HUES64 (cell line): Measurements from ENCODE around the gene ASMTL.
"Not testable (repeated sequence)": the region's sequence is repeated elsewhere in the genome, so short reads cannot be mapped to it uniquely, and the experiment has no call there.

Experiments
- H3K27ac ChIP-seq: 2 replicates; pipeline ENCODE4 v1.7.0; 2013; ENCODE audit warnings: low read depth, low read length, inconsistent platforms
- H3K27me3 ChIP-seq: 2 replicates; pipeline ENCODE4 v1.6.1; 2013; ENCODE audit warnings: mild to moderate bottlenecking, low read length; ENCODE audit not compliant: insufficient read depth
- H3K36me3 ChIP-seq: 2 replicates; pipeline ENCODE4 v1.6.1; 2013; ENCODE audit warnings: mild to moderate bottlenecking, low read length; ENCODE audit not compliant: insufficient read depth
- H3K4me1 ChIP-seq: 2 replicates; pipeline ENCODE4 v1.6.1; 2013; ENCODE audit warnings: mild to moderate bottlenecking, low read length, moderate library complexity; ENCODE audit not compliant: insufficient read depth
- H3K4me3 ChIP-seq: 2 replicates; pipeline ENCODE4 v1.5.1; 2013; ENCODE audit warnings: mild to moderate bottlenecking, low read length, moderate library complexity
- H3K9ac ChIP-seq: 2 replicates; pipeline ENCODE4 v1.6.1; 2013; ENCODE audit warnings: mild to moderate bottlenecking, low read depth, low read length
- H3K9me3 ChIP-seq: 2 replicates; pipeline ENCODE4 v1.6.1; 2013; ENCODE audit warnings: low read depth, low read length; ENCODE audit not compliant: insufficient read depth
- WGBS: fragments of 150-250, 120-280 bp; methylation state at CpG from one replicate; pipeline ENCODE4 v1.1.7; 2013; ENCODE audit warnings: missing lambda C conversion rate; 5-methylcytosine and 5-hydroxymethylcytosine counted together

ASMTL gene

DNA sequence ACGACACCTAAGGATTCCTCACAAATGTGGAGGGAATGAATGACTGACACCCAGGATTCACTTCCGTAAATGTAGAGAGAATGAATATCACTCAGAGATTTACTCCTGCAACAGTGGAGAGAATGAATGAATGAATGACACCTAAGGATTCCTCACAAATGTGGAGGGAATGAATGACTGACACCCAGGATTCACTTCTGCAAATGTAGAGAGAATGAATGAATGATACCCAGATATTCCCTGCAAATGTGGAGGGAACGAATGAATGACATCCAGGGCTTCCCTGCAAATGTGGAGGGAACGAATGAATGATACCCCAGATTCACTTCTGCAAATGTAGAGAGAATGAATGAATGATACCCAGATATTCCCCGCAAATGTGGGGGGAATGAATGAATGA is 36.6 kb upstream of the ASMTL start:
- H3K4me3 ChIP-seq, H3K27ac ChIP-seq, H3K36me3 ChIP-seq, H3K4me1 ChIP-seq, H3K9ac ChIP-seq, H3K27me3 ChIP-seq, H3K9me3 ChIP-seq: not testable (repeated sequence)
- WGBS: 69% methylated on average over 2 of the region's 5 CpGs

DNA sequence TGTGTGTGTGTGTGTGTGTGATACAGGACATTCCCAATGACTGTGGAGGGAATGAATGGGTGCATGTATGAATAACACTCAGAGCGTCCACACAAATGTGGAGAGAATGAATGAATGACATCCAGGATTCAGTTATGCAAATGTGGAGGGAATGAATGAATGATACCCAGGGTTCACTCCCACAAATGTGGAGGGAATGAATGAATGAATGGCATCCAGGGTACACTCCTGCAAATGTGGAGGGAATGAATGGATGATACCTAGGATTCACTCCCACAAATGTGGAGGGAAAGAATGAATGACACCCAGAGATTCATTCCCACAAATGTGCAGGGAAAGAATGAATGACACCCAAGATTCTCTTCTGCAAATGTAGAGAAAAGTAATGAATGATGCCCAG is 36.0 kb upstream of the ASMTL start:
- no peaks in the 10 kb centered on the region for H3K27me3 ChIP-seq
- no peak overlapping the region for H3K4me3 ChIP-seq
- no peak overlapping the region for H3K27ac ChIP-seq
- 92% methylated on average over 1 of the region's 1 CpG for WGBS
- H3K36me3 ChIP-seq: no peaks in the 10 kb centered on the region
- no peak overlapping the region for H3K9ac ChIP-seq
- no peaks in the 10 kb centered on the region for H3K4me1 ChIP-seq
- no peaks in the 10 kb centered on the region for H3K9me3 ChIP-seq

DNA sequence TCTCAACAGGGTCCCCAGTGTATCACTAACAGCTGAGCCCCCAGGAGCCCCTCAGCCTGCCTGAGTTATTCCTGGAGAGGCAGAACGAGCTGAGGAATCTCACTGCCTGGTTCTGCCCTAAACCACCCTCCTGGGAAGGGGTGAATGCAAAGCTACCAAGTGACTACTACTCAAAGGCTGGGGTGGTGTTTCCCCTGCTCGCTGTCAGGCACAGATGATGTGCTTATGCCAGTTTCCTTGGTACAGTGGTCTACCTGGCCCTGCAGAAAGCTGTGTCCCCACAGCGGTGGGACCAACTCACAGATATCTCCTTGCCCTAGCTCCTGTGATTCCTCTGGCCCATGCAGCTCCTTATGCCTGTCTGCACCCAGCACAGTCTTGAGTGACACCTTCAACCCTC is 35.4 kb upstream of the ASMTL start:
- Histone ChIP-seq H3K27me3 (no peaks in the 10 kb centered on the region), H3K4me1 (no peaks in the 10 kb centered on the region), H3K9ac (no peak overlapping the region), H3K9me3 (no peaks in the 10 kb centered on the region), H3K27ac (no peak overlapping the region), H3K4me3 (no peak overlapping the region), H3K36me3 (no peaks in the 10 kb centered on the region)
- 86% methylated on average over 3 of the region's 3 CpGs for WGBS

DNA sequence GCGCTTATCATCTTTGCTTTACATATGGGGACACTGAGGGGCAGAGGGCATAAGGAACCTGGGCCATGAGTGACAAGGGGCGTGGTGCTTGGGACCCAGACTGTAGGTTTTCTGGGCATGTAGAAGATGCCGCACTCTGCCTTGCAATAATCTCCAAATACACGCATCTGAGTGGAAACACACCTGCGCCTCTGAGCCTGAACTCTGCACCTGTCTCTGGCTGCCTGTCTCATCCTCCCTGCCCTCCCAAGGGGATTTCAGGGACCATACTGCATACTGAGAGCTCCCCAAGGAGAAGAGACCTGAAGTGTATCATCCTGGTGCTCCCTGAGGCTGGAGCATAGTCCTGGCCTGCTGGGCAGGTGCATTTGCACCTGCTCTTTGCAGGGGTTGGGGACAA is 34.7 kb upstream of the ASMTL start:
- no peak overlapping the region for H3K27ac ChIP-seq
- H3K36me3 ChIP-seq: no peaks in the 10 kb centered on the region
- WGBS: 93% methylated on average over 5 of the region's 5 CpGs
- no peaks in the 10 kb centered on the region for H3K4me1 ChIP-seq
- no peak overlapping the region for H3K4me3 ChIP-seq
- no peaks in the 10 kb centered on the region for H3K27me3 ChIP-seq
- H3K9me3 ChIP-seq: no peaks in the 10 kb centered on the region
- H3K9ac ChIP-seq: no peak overlapping the region

DNA sequence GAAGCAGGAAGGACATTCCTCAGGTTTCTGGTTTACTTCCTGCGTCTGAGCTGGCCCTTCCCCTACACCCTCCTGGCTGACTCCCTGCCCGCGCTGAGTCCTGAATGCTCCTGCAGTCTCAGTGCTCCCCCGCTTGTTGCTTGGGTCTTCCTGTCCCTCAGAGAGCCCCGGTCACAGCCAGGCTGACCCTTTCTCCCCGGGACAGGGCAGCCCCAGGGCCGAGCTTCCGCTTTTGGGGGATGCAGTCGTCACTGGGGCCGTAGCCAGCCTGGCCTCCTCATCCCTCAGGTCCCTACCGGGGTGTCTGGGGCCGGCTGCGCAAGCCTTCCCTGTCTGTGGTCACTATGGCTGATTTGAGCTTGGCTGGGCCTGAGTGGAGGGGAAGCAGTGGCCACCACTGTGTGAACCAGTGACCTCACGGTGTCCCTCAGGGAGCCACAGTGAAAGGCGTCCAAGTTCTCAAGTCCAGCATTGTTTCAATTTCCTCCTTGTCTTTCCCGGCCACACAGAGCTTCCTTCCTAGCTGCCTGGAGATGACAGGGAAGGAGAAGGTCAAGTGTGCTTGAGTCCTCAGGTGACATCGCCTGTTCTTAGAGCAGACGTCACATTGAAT is 34.1 kb upstream of the ASMTL start:
- 80% methylated on average over 18 of the region's 18 CpGs for WGBS
- Histone ChIP-seq H3K4me3 (no peak overlapping the region), H3K27me3 (no peaks in the 10 kb centered on the region), H3K27ac (no peak overlapping the region), H3K36me3 (no peaks in the 10 kb centered on the region), H3K9me3 (no peaks in the 10 kb centered on the region), H3K9ac (no peak overlapping the region), H3K4me1 (no peaks in the 10 kb centered on the region)

DNA sequence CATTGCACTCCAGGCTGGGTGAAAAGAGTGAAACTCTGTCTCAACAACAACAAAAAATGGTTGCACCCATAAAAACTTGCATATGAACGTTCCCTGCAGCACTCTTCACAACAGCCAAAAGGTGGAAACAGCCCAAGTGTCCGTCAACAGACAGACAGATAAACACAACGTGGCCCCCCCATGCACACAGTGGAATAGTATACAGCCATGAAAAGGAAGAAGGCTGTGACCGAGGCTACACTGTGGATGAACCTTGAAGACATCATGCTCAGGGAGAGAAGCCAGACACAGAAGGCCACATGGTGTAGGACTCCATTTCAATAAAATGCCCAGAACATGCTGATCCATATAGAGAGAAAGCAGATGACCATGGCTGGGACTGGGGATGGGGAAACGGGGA is 33.5 kb upstream of the ASMTL start:
- no peaks in the 10 kb centered on the region for H3K27me3 ChIP-seq

DNA sequence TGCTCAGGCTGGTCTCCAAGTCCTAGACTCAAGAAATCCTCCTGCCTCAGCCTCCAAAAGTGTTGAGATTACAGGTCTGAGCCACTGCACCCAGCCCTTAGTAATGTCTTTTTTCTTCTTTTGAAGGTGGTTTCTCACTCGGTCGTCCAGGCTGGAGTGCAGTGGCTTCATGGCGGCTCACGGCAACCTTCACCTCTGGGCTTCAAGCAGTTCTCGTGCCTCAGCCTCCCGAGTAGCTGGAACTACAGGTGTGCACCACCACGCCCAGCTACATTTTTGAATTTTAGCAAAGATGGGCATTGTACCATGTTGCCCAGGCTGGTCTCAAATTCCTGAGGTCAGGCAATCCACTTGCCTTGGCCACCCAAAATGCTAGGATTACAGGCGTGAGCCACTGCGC is 32.3 kb upstream of the ASMTL start:
- Histone ChIP-seq H3K27me3 (no peaks in the 10 kb centered on the region), H3K4me3 (no peak overlapping the region), H3K9ac (no peak overlapping the region), H3K36me3 (no peaks in the 10 kb centered on the region), H3K4me1 (peaks cover 5% of the 10 kb centered on the region; the same call in 1 of the 2 replicates), H3K27ac (no peak overlapping the region), H3K9me3 (no peaks in the 10 kb centered on the region)
- WGBS: 92% methylated on average over 9 of the region's 9 CpGs

More for the DNA sequence above, 33.5 kb upstream of the ASMTL start:
- WGBS: 89% methylated on average over 5 of the region's 5 CpGs
- Histone ChIP-seq H3K4me3 (no peak overlapping the region), H3K9ac (no peak overlapping the region), H3K27ac (no peak overlapping the region), H3K36me3 (no peaks in the 10 kb centered on the region), H3K9me3 (no peaks in the 10 kb centered on the region), H3K4me1 (peaks cover 5% of the 10 kb centered on the region; the same call in 1 of the 2 replicates)

DNA sequence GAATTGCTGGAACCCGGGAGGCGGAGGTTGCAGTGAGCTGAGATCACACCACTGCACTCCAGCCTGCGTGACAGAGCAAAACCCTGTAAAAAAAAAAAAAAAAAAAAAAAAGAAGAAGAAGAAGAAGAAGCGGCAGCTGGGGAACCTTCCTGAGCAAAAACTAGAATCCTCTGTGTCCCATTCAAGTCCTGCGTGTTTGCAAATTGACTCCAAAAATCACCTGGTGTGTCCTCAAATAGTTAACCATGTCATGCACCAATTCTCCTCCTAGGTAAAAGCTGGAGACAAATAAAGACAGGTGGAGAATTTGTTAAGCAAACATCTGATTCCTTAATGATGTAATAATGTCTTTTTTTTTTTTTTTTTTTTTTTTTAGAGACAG is 31.9 kb upstream of the ASMTL start:
- Histone ChIP-seq H3K9ac (no peak overlapping the region), H3K27ac (no peak overlapping the region), H3K9me3 (no peaks in the 10 kb centered on the region), H3K27me3 (no peaks in the 10 kb centered on the region), H3K36me3 (no peaks in the 10 kb centered on the region), H3K4me3 (no peak overlapping the region), H3K4me1 (peaks cover 5% of the 10 kb centered on the region; the same call in 1 of the 2 replicates)
- WGBS: 92% methylated on average over 5 of the region's 5 CpGs

DNA sequence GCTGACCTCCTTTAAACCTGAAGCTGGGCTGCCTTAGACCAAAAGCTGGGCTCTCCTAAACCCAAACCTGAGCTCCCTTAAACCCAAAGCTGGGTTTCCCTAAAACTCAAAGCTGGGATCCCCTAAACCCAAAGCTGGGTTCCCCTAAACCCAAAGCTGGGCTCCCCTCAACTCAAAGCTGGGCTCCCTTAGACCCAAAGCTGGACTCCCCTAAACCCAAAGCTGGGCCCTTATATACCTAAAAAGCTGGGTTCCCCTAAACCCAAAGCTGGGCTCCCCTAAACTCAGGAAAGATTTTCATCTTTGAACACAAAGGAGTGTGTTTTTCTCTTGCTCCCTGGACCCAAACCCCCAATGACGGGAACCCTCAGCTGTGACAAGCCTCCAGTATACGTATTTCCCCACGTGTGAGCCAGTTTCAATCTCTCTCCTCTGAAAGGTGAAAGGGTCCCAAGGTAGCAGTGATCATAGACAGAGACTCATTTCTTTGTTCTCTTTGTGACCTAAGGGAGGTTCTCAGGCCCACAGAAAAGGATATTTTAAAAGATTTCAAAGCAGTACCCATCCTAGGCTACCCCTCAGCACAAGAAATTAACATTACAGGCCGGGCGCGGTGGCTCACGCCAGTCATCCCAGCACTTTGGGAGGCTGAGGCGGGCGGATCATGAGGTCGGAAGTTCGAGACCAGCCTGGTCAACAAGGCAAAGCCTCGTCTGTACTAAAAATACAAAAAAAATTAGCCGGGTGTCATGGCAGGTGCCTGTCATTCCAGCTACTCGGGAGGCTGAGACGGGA is 31.3 kb upstream of the ASMTL start:
- no peak overlapping the region for H3K4me3 ChIP-seq
- no peaks in the 10 kb centered on the region for H3K9me3 ChIP-seq
- no peaks in the 10 kb centered on the region for H3K36me3 ChIP-seq
- no peak overlapping the region for H3K9ac ChIP-seq
- no peaks in the 10 kb centered on the region for H3K27me3 ChIP-seq
- peaks cover 5% of the 10 kb centered on the region; the same call in 1 of the 2 replicates for H3K4me1 ChIP-seq
- H3K27ac ChIP-seq: no peak overlapping the region
- WGBS: 86% methylated on average over 15 of the region's 15 CpGs

DNA sequence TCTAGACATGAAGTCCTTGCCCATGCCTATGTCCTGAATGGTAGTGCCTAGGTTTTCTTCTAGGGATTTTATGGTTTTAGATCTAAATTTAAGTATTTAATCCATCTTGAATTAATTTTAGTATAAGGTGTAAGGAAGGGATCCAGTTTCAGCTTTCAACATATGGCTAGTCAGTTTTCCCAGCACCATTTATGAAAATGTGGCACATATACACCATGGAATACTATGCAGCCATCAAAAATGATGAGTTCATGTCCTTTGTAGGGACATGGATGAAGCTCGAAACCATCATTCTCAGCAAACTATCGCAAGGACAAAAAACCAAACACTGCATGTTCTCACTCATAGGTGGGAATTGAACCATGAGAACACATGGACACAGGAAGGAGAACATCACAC is 29.8 kb upstream of the ASMTL start:
- not testable (repeated sequence) for H3K27me3 ChIP-seq, H3K36me3 ChIP-seq, H3K9ac ChIP-seq, H3K27ac ChIP-seq, H3K4me1 ChIP-seq, H3K4me3 ChIP-seq, H3K9me3 ChIP-seq
- WGBS: no CpG with 5 or more reads among the region's 2 CpGs

DNA sequence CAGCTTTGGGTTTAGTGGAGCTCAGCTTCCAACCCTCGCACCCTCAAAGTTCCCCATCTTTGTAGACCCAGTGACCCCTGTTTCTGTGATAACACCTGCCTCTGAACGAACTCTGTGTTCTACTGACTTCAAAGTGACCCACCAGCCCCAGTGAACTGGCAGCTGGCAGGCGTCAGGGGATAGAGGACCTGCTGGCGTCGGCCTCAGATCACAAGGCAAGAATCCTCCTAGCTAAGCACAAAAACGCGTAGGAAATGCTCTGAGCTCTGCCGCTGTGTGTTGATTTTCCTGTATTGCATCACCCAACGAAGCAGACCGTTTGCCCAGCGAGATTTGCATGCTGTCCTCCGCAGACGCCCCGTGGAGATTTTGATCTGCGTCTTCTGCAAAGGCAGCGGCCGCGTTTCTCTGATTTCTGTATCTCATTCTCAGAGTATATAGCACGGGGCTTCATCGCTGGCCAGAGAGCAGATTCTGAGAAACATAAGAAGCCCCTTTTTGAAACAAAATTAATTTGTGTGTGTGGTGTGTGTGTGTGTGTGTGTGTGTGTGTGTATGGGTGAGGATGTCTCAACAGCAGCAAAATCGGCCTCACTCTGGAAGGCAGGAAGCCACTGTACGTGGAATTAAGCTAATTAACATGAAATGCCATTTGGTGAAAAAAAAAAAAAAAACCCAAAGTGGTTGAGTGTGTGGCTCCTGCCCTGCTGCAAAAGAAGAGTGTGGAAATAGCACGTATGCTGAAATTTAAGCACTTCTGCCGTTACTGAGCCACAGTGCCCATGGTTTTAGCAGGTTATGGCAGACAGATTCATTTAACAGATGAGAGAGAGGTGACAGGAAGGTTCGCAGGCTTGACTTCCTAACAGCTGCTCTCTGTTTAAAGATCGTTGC is 29.2 kb upstream of the ASMTL start:
- peaks cover 5% of the 10 kb centered on the region; the same call in 1 of the 2 replicates for H3K4me1 ChIP-seq
- peak overlapping the region; percentile 81 for H3K27ac ChIP-seq
- H3K9me3 ChIP-seq: no peaks in the 10 kb centered on the region
- H3K36me3 ChIP-seq: no peaks in the 10 kb centered on the region
- H3K27me3 ChIP-seq: no peaks in the 10 kb centered on the region
- H3K9ac ChIP-seq: peak overlapping the region; percentile 50; the same call in 1 of the 2 replicates
- peak overlapping the region; percentile 34 for H3K4me3 ChIP-seq
- WGBS: 22% methylated on average over 26 of the region's 26 CpGs
